HT1080 (cell line): ENCODE measurements around the gene ARFGEF2. TPM values are rescaled to one million over a fixed set of nuclear protein-coding genes. Genes with fewer than 3 reads are reported as not detected.
"Not testable (repeated sequence)": the region's sequence is repeated elsewhere in the genome, so short reads cannot be mapped to it uniquely, and the experiment has no call there.

Experiments
- DNase-seq: peaks from one replicate; pipeline ENCODE4 v3.0.0-alpha.2; 2015; ENCODE audit warnings: low read depth
- polyA plus RNA-seq, 2 experiments: library from polyadenylated mRNA; depleted of rRNA; stranded (reverse); fragments of >200 nt; gene quantifications; 2 replicates each; pipeline ENCODE4 v1.2.3, GENCODE V29; 2015
- total RNA-seq: library from RNA; depleted of rRNA; stranded (reverse); fragments of >200 nt; shearing (Covaris generic); gene quantifications from 2 replicates; pipeline ENCODE4 v1.2.3, GENCODE V29; 2014; rRNA removed

ARFGEF2 gene
- 21.7 and 31.0 TPM in 2 replicates for total RNA-seq
- polyA plus RNA-seq (2015; cell fraction: cytosol; rRNA removed), result 12.6 and 18.1 TPM in 2 replicates
- 28.6 and 31.9 TPM in 2 replicates for polyA plus RNA-seq (2015; cell fraction: nucleus; rRNA removed)

DNA sequence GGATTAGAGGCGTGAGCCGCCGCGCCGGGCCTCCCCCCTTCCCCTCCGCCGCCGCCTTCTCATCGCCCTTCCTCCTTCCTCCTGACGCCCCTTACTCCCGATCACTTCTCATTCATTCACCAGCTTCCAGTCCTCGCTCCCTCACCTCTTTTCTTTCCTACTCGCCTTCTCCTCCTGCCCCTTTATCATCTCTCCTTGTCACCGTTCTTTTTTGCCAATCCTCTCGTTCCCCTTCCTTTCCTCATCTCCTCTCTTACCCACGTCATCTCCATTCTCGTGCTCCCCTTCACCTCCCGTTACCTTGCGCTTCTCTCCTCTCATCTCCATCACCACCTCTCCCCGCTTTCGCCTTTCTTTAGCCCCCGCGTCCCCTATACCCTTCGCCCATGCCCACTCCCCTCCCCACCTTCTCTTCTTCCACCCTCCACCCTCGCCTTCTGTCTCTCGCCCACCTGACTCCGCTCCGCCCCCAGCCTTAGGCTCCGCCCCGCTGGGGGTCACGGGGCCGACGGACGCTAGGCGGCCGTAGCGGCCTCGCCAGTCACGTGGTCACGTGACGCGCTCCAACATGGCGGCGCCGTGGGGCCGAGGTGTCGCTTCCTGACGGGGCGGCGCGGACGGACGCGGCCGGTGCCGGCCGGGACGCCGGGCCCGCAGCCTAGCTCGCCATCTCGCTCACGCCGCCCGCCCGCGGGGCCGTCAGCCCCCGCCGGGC lies at the start of gene ARFGEF2:
ARFGEF2 (plus strand) TSS at position 544 of the 715 bp plus-strand sequence. CDS start 179 bp downstream, outside the sequence.
- peak; percentile 86 for DNase-seq

DNA sequence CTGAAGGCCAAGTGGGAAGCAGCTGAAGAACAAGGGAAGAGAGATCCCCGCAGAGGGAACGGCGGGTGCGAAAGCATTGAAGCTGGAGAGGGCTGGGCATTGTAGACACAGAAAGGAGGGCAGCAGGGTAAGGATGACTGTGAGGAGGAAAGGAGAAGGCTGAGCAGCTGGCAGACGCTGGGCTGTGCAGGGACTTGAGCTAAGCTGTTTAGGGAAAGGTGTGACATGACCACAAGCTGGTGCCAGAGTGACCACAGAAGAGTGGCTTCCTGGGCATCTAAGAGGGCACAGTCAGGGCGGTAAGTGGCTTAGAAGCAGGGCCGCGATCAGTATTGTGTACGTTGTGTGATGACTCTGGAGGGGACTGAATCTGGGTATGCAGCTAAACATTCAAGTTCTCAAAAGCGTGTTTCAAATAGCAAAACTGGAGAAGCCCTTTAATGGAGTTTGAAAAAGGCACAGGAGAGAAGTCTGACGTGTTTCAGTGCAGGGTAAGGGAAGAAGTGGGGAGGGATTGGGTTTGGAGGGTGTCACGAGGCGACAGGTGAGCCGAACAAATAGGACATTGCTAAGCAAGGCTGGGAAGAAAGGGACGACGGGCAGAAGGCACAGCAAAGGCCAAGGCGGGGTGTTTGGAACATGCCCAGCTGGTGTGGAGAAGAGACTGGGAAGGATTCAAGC lies 46.1 kb upstream of the ARFGEF2 start:
- DNase-seq, result no peak

DNA sequence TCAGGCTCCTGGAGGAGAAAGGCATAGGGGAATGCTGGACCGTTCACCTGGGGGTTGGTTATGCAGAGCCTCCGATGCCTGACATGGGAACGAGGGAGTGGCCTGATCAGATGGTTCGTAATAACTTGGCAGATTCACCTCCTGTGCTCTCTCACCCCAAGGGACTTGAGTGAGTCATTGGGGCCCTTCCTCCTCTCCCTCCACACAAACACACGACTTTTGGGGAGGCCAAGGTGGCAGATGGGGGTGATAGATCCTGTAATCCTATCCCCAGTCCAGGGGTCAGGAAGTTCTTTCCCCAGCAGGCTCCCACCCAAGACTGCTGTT lies 45.6 kb upstream of the ARFGEF2 start:
- peak; percentile 54 for DNase-seq

- DNase-seq, result peak; percentile 56
These were observed 44.2 kb upstream of the ARFGEF2 start for GRCh38 chr20:48877304-48877703.

- DNase-seq, result no peak
These were observed 42.8 kb upstream of the ARFGEF2 start for GRCh38 chr20:48878534-48879248.

- peak; percentile 37 for DNase-seq
These were observed 41.8 kb upstream of the ARFGEF2 start for GRCh38 chr20:48879612-48880245.

- DNase-seq, result no peak
These were observed 41.2 kb upstream of the ARFGEF2 start for GRCh38 chr20:48880331-48880730.

DNA sequence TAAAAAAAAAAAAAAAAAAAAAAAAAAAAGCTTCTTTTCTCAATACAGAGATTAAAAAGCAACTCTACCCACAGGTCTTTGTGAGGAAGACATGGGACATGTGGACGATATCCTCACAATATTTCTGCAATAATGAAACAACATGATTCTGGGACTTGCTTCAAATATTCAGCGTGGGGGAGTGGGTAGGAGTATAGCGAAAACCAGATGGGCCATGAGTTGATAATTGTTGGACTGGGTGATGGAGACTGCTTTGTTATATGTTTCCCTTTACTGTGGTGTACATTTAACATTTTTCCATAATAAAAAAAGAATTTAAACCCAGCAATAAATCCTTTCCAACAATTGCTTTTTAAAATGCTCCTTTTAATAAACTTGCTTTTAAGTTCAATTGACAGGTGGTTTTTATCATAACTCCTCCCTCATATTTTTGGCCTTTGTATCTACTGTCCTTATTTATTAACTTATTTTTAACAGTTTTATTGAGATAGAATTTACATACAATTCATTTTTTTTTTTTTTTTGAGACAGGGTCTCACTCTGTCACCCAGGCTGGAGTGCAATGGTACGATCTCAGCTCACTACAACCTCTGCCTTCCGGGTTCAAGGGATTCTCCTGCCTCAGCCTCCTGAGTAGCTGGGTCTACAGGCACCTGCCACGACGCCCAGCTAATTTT lies 40.4 kb upstream of the ARFGEF2 start:
- DNase-seq, result no peak

DNA sequence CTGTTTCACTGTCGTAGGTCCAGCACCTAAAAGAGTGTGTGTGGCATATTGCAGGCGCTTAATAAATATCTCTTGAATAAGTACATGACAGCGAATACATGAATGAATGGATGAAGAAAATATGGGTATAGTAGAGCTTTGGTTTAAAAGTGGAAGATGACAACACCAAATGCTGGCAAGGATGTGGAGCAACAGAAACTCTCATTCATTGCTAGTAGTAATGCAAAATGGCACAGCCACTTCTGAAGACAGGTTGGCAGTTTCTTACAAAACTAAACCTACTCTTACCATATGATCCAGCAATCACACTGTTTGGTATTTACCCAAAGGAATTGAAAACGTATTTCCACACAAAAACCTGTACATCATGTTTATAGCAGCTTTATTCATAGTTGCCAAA lies 36.3 kb upstream of the ARFGEF2 start:
- DNase-seq, result no peak

DNA sequence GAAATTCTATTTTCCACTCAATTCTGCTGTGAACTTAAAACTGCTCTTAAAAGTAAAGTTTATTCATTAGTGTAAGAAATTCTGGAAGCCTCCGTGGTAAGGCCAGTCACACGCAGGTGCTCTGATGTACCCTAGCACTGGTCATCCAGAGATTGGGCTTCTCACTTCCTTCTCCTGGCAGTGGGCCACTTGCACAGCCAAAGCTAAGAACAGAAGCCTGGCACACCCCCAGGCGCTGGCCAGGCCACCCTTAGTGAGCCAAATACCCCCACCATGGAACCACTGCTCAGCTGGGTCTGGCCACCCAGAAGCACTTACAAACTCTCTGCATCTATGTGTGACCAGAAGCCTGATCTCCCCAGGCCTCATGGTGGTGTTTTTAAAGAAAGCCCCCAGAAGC lies 35.3 kb upstream of the ARFGEF2 start:
- no peak for DNase-seq

DNA sequence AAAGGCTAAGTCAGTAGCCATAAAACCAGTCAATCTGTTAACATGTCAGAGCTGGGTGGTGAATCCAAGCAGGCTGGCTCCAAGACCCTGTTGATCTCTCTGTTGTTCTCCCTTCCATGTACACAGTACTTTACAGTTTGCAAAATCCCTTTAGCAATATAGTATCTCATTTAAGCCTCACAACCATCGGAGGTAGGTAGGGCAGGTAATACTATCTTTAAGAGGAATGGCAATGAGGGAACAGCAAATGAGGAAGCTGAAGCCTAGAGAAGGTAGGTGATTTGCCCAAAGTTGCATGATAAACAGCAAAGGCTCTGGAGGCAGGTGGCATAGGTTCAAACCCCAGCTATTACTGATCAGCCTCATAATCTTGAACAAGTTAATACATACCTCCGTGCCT lies 34.7 kb upstream of the ARFGEF2 start:
- DNase-seq, result no peak

- DNase-seq, result not testable (repeated sequence)
These were observed 33.0 kb upstream of the ARFGEF2 start for GRCh38 chr20:48888517-48888916.

DNA sequence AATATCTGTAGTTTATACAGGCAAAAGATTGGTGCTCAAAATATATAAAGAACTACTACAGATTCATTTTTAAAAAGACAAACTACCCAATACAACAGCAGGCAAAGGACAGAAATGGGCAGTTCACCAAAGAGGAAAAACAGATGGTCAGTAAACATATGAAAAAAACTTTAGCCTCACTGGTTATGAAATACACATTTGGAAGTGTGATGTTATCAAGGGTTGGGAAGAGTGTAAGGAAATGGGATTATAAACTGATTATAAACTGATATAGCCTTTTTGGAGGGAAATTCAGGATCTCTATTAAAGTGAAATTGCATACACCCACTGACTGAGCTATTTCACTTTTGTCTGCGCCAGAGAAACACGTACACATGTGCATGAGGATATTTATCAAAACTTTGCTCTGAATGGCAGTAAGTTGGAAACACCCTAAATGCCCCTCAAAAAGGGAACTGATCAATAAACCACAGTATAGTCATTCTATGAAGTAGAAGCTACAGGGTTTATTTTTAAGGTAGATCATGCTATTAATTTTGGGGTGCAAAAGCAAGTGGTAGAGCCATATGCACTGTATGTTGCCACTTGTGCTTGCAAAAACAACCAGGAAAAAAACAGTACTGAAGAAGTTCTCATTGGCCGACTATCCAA lies 32.2 kb upstream of the ARFGEF2 start:
- no peak for DNase-seq

- no peak for DNase-seq
These were observed 30.1 kb upstream of the ARFGEF2 start for GRCh38 chr20:48891235-48892048.

DNA sequence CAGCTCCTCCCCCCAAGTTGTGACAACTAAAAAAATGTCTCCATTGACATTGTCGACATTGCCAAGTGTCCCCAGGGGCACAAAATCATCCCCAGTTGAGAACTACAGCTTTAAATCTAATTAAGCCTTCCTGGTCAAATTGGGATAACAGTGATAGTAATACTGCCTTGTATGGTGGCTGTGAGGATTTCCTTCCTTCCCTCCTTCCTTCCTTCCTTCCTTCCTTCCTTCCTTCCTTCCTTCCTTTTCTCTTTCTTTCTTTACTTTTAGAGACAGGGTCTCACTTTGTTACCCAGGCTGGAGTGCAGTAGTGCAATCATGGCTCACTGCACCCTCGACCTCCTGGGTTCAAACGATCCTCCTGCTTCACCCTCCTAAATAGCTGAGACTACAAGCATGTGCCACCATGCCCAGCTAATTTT lies 29.5 kb upstream of the ARFGEF2 start:
- no peak for DNase-seq

- no peak for DNase-seq
These were observed 28.6 kb upstream of the ARFGEF2 start for GRCh38 chr20:48892891-48893290.

- no peak for DNase-seq
These were observed 28.1 kb upstream of the ARFGEF2 start for GRCh38 chr20:48893374-48893773.

- DNase-seq, result peak; percentile 93
These were observed 24.1 kb upstream of the ARFGEF2 start for GRCh38 chr20:48897305-48898010.

DNA sequence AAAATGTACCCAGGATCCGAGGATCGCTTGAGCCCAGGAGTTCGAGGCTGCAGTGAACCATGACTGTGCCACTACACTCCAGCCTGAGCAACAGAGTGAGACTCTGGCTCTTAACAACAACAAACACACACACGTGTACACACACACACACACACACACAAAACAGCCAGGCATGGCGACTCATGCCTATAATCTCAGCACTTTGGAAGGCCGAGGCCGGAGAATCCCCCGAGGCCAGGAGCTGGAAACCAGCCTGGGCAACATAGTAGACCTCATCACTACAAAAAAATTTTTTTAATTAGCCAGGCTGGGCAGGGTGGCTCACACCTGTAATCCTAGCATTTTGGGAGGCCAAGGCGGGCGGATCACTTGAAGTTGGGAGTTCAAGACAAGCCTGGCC lies 23.3 kb upstream of the ARFGEF2 start:
- DNase-seq, result peak; percentile 51
